ENCODE data around the gene NEURL2.

Gene NEURL2

GRCh38 chr20:45892828-45893500 lies 2.0 kb upstream of the NEURL2 start:
- Histone ChIP-seq H3K9ac (ENCODE audit: low read depth, low read length) (no peak overlapping the region), H3K9me3 (ENCODE audit: insufficient read depth, low read depth, low read length) (no peaks in the 10 kb centered on the region), H3K36me3 (ENCODE audit: insufficient read depth, low read length) (peaks cover 47% of the 10 kb centered on the region), H3K27me3 (ENCODE audit: insufficient read depth, low read length) (no peaks in the 10 kb centered on the region; the same call in 1 of the 2 replicates), H3K4me3 (ENCODE audit: low read length) (no peak overlapping the region; the same call in 1 of the 2 replicates), H3K27ac (ENCODE audit: low read depth, low read length) (no peak overlapping the region), H3K4me1 (ENCODE audit: insufficient read depth, low read length) (no peaks in the 10 kb centered on the region)
- over 99% methylated on average over 3 of the region's 4 CpGs for WGBS

- H3K27me3 ChIP-seq (ENCODE audit: insufficient read depth, low read length) = no peaks in the 10 kb centered on the region; the same call in 1 of the 2 replicates
- no peak overlapping the region for H3K27ac ChIP-seq (ENCODE audit: low read depth, low read length)
- 94% methylated on average over 9 of the region's 9 CpGs for WGBS
- H3K9me3 ChIP-seq (ENCODE audit: insufficient read depth, low read depth, low read length) = no peaks in the 10 kb centered on the region
- H3K9ac ChIP-seq (ENCODE audit: low read depth, low read length) = 0 out of 2 replicates have a peak overlapping the region, but pooled peaks have one; percentile 68
- no peaks in the 10 kb centered on the region for H3K4me1 ChIP-seq (ENCODE audit: insufficient read depth, low read length)
- peaks cover 40% of the 10 kb centered on the region for H3K36me3 ChIP-seq (ENCODE audit: insufficient read depth, low read length)
- H3K4me3 ChIP-seq (ENCODE audit: low read length) = peak overlapping the region; percentile 94
These were observed 1.2 kb upstream of the NEURL2 start for GRCh38 chr20:45892049-45892825.

GRCh38 chr20:45890077-45890984 lies 677 bp downstream of the NEURL2 start:
- 2% methylated on average over 79 of the region's 79 CpGs for WGBS
- H3K9ac ChIP-seq (ENCODE audit: low read depth, low read length) = peak overlapping the region; percentile 68
- H3K36me3 ChIP-seq (ENCODE audit: insufficient read depth, low read length) = peaks cover 33% of the 10 kb centered on the region
- no peaks in the 10 kb centered on the region; the same call in 1 of the 2 replicates for H3K27me3 ChIP-seq (ENCODE audit: insufficient read depth, low read length)
- no peaks in the 10 kb centered on the region for H3K4me1 ChIP-seq (ENCODE audit: insufficient read depth, low read length)
- peak overlapping the region; percentile 68; the same call in 1 of the 2 replicates for H3K27ac ChIP-seq (ENCODE audit: low read depth, low read length)
- no peaks in the 10 kb centered on the region for H3K9me3 ChIP-seq (ENCODE audit: insufficient read depth, low read depth, low read length)
- peak overlapping the region; percentile 94 for H3K4me3 ChIP-seq (ENCODE audit: low read length)

- Histone ChIP-seq H3K4me3 (ENCODE audit: low read length) (no peak overlapping the region), H3K9ac (ENCODE audit: low read depth, low read length) (no peak overlapping the region), H3K27ac (ENCODE audit: low read depth, low read length) (no peak overlapping the region), H3K9me3 (ENCODE audit: insufficient read depth, low read depth, low read length) (no peaks in the 10 kb centered on the region), H3K36me3 (ENCODE audit: insufficient read depth, low read length) (peaks cover 25% of the 10 kb centered on the region), H3K27me3 (ENCODE audit: insufficient read depth, low read length) (no peaks in the 10 kb centered on the region; the same call in 1 of the 2 replicates), H3K4me1 (ENCODE audit: insufficient read depth, low read length) (no peaks in the 10 kb centered on the region)
- WGBS = 97% methylated on average over 3 of the region's 3 CpGs
These were observed 2.3 kb downstream of the NEURL2 start for GRCh38 chr20:45888681-45889080.

GRCh38 chr20:45887346-45887715 lies 3.7 kb downstream of the NEURL2 start, which contains the start of gene SPATA25:
Gene SPATA25, minus strand, starts transcription at chr20:45887622. Its CDS starts 32 bp downstream, at chr20:45887590.
- WGBS = 98% methylated on average over 8 of the region's 8 CpGs
- Histone ChIP-seq H3K27ac (ENCODE audit: low read depth, low read length) (no peak within 1 kb of the TSS), H3K4me1 (ENCODE audit: insufficient read depth, low read length) (no peaks in the 10 kb centered on the region), H3K36me3 (ENCODE audit: insufficient read depth, low read length) (peaks cover 29% of the 10 kb centered on the region), H3K27me3 (ENCODE audit: insufficient read depth, low read length) (no peaks in the 10 kb centered on the region; the same call in 1 of the 2 replicates), H3K9me3 (ENCODE audit: insufficient read depth, low read depth, low read length) (no peaks in the 10 kb centered on the region), H3K9ac (ENCODE audit: low read depth, low read length) (no peak within 1 kb of the TSS), H3K4me3 (ENCODE audit: low read length) (no peak within 1 kb of the TSS)

GRCh38 chr20:45886590-45887345 lies 4.2 kb downstream of the NEURL2 start:
- WGBS = 94% methylated on average over 19 of the region's 19 CpGs

GRCh38 chr20:45883100-45883469 lies 7.9 kb downstream of the NEURL2 start:
- Histone ChIP-seq H3K9ac (ENCODE audit: low read depth, low read length) (no peak overlapping the region), H3K4me1 (ENCODE audit: insufficient read depth, low read length) (no peaks in the 10 kb centered on the region), H3K27me3 (ENCODE audit: insufficient read depth, low read length) (no peaks in the 10 kb centered on the region), H3K36me3 (ENCODE audit: insufficient read depth, low read length) (peaks cover 35% of the 10 kb centered on the region), H3K4me3 (ENCODE audit: low read length) (no peak overlapping the region), H3K9me3 (ENCODE audit: insufficient read depth, low read depth, low read length) (no peaks in the 10 kb centered on the region), H3K27ac (ENCODE audit: low read depth, low read length) (no peak overlapping the region)
- WGBS = 95% methylated on average over 9 of the region's 9 CpGs

More at GRCh38 chr20:45886590-45887345, 4.2 kb downstream of the NEURL2 start:
- Histone ChIP-seq H3K36me3 (ENCODE audit: insufficient read depth, low read length) (peaks cover 30% of the 10 kb centered on the region), H3K27ac (ENCODE audit: low read depth, low read length) (no peak overlapping the region), H3K4me3 (ENCODE audit: low read length) (no peak overlapping the region), H3K9ac (ENCODE audit: low read depth, low read length) (no peak overlapping the region), H3K9me3 (ENCODE audit: insufficient read depth, low read depth, low read length) (no peaks in the 10 kb centered on the region), H3K4me1 (ENCODE audit: insufficient read depth, low read length) (no peaks in the 10 kb centered on the region), H3K27me3 (ENCODE audit: insufficient read depth, low read length) (no peaks in the 10 kb centered on the region; the same call in 1 of the 2 replicates)

GRCh38 chr20:45882469-45883099 lies 8.4 kb downstream of the NEURL2 start:
- H3K27ac ChIP-seq (ENCODE audit: low read depth, low read length) = no peak overlapping the region
- no peaks in the 10 kb centered on the region for H3K4me1 ChIP-seq (ENCODE audit: insufficient read depth, low read length)
- no peak overlapping the region for H3K9ac ChIP-seq (ENCODE audit: low read depth, low read length)
- WGBS = 97% methylated on average over 4 of the region's 4 CpGs
- no peak overlapping the region for H3K4me3 ChIP-seq (ENCODE audit: low read length)
- H3K27me3 ChIP-seq (ENCODE audit: insufficient read depth, low read length) = no peaks in the 10 kb centered on the region
- no peaks in the 10 kb centered on the region for H3K9me3 ChIP-seq (ENCODE audit: insufficient read depth, low read depth, low read length)
- H3K36me3 ChIP-seq (ENCODE audit: insufficient read depth, low read length) = peaks cover 38% of the 10 kb centered on the region

GRCh38 chr20:45880988-45881788 lies 9.8 kb downstream of the NEURL2 start, which contains the start of gene ZSWIM1:
Gene ZSWIM1, plus strand, starts transcription at chr20:45881227. Its CDS starts 1,366 bp downstream, at chr20:45882593.
- H3K36me3 ChIP-seq (ENCODE audit: insufficient read depth, low read length) = peaks cover 42% of the 10 kb centered on the region
- peak within 1 kb of the TSS; percentile 64 for H3K4me3 ChIP-seq (ENCODE audit: low read length)
- 2% methylated on average over 23 of the region's 23 CpGs for WGBS
- no peaks in the 10 kb centered on the region for H3K4me1 ChIP-seq (ENCODE audit: insufficient read depth, low read length)
- H3K27me3 ChIP-seq (ENCODE audit: insufficient read depth, low read length) = no peaks in the 10 kb centered on the region
- H3K9ac ChIP-seq (ENCODE audit: low read depth, low read length) = peak within 1 kb of the TSS; percentile 62
- H3K27ac ChIP-seq (ENCODE audit: low read depth, low read length) = peak within 1 kb of the TSS; percentile 14; the same call in 1 of the 2 replicates
- no peaks in the 10 kb centered on the region for H3K9me3 ChIP-seq (ENCODE audit: insufficient read depth, low read depth, low read length)
